HG02588 (cell line): ENCODE results near the gene PTHLH.

Source experiments
- ATAC-seq: cut with Tn5 transposase; IDR thresholded peaks from one replicate; pipeline ENCODE4 v1.9.1; 2021; ENCODE audit warnings: mild to moderate bottlenecking, moderate library complexity; ENCODE audit not compliant: unreplicated experiment

PTHLH gene

DNA sequence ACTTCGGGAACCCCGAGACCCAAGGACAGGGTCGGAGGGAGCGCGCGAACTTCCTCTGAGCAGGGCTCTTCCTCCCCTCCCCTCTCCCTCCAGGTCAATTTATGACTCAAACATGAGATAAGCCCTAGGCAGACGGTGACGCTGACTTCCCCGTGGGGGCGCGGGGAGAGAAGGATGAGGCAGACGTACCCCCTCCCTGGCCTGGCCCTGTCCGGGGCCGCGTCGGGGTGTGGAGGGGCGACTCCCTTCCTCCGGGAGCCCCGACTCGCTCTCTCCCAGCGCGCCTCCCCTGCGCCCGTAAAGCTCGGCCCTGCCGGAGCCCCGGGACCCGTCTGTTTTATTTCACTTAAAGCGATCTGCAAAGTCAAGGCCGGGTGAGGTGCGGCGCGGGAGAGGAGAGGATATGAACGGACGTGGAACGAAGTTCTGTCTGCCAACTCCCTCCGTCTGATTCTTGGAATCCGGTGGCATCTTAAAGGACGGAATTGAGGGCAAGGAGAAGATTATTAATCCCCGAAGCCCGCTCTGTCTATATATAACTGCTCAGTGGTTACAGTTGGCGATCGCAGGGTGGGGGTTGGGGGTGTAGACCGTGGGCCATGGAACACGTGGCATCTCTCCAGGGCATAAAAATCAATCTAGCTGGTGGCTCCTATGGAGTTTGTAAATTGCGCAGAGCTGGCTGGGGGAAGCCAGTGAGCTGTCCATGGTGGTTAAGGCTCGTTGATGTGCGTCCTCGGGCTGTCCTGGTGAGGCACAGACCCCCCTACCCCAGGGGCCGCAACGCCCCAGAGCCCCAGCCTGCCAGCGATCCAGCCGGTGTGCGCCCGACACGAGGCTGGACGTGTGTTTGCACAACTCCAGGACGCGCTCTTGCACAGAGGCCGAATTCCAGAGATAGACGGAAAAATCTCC lies 2.9 kb upstream of the PTHLH start:
- no peak for ATAC-seq

- no peak for ATAC-seq
Observed at GRCh38 chr12:27974735-27975221, 2.2 kb upstream of the PTHLH start.

DNA sequence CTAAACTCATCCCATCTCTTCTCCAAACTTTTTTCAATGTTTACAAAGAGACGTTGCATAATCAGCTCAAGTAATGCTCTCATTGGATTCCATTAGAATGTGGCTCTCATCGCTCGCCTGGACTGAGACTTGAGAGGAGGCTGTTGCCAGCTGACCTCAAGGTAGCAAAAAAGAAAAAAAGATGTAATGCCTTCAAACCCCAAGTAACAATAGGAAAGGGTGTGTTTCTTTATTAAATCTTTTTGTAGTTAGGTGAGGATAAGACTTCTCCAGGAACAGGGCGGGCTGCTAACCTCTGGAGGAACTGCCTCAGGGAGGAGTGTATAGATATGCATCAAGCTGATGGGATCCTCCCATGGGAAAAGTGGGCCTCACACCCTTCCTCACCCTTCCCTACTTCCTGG lies 956 bp upstream of the PTHLH start:
- no peak for ATAC-seq

- no peak for ATAC-seq
Observed at GRCh38 chr12:27971606-27972005, 927 bp downstream of the PTHLH start.

DNA sequence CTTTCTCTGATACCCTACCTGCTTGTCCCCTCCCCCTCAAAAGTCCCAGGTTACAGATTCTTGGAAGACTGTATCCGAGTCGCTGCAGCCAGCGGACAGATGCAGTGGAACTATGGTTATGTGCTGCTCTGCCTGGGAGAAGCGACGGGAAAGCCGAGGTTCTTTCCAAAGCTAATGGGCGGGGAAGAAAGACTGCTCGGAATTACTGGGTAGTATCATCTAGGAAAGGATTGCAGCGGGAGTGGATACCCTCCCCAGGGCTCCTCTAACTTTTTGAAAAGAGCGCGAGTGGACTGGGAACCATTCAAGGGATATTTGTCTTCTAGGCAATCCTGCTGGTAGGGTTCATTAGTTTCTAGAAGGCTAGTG lies 1.4 kb downstream of the PTHLH start:
- no peak for ATAC-seq

- ATAC-seq: peak; percentile 28
Observed at GRCh38 chr12:27970401-27971120, 2.0 kb downstream of the PTHLH start.

GRCh38 chr12:27969624-27970400 lies 2.7 kb downstream of the PTHLH start:
- ATAC-seq: peak; percentile 77

DNA sequence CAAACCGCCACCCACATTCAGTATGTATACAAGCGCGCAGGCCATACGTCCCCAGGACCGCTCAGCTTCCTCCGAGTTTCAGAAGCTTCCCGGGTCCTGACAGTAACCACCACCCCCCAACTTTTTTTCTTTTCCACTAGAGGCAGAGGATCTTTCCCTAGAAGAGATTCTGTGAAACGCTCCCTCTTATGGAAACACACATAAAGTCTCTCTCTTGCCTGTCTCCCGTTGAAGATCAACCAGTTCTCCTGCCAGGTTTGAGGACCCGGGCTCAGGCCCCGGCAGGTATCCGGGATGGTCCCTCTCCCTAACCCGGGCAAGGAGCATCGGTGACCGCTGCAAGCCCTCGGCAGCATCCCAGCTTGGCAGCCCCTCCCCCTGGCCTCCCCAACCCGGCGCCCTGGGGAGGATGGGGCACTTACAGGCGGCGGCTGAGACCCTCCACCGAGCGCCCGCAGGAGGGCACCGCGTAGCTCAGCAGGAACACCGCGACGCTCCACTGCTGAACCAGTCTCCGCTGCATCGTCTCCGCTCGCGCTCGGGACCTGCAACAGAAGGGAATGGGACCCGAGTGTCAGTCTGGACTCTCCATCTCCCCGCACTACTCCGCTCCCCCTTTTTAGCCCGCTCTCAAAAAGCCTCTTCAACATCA lies 3.4 kb downstream of the PTHLH start:
- no peak for ATAC-seq

- ATAC-seq: no peak
Observed at GRCh38 chr12:27967551-27968054, 4.9 kb downstream of the PTHLH start.

DNA sequence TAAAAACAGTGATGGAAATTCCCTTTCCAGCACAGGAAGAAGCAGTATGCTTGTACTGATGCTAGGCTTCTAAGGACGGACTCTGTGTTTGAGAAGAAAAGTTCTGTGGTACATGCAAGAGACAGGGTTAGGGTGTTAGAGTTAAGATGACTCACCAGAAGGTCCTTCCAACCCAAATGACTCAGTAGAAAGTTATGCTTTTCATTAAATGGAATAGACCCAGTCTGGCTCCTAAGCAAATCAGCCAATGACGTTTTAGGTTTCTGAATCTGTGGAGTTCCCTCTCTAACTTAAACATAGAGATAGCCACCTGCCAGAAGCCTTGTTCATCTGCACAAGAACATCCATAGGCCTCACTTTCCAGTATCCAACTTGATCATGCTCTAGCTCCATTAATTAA lies 5.7 kb downstream of the PTHLH start:
- no peak for ATAC-seq

DNA sequence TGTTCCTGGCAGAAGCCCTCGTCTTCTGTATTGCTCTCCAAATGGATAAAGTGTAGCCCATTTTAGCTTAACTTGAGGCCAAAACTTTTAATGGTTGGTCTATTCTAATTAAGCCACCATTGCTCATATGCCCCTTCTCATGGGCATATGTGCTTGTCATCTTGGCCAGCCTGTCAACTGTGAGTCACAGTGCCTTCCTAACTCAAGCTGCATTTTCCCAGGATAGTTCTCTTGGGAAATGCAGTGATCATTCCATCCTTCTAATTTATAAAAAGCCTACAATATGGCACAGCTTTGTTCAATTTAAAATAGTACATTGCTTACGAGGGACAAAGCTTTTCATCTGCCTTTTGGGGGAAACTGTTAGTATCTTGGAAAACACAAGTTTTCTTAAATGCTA lies 6.6 kb downstream of the PTHLH start:
- ATAC-seq: no peak

- ATAC-seq: no peak
Observed at GRCh38 chr12:27965411-27965810, 7.1 kb downstream of the PTHLH start.

GRCh38 chr12:27964123-27964522 lies 8.4 kb downstream of the PTHLH start:
- no peak for ATAC-seq

GRCh38 chr12:27960821-27961220 lies 11.7 kb downstream of the PTHLH start:
- no peak for ATAC-seq

- ATAC-seq: no peak
Observed at GRCh38 chr12:27958675-27959074, 13.9 kb downstream of the PTHLH start.

DNA sequence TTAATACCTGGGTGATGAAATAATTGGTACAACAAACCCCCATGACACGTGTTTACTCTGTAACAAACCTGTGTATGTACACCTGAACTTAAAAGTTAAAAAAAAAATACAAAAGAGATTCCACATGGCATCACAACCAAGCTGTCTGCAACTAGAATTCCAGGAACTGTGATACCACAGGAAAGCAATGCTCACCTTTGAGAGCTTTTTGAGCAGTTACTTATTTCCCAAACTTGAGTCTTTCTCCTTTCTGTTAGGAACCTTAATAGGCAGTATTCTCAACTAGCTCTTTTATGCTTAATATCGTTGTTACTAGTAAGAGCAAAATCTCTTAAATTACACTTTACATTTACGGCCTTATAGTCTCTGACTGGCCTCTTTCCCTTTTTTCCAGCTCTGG lies 15.2 kb downstream of the PTHLH start:
- no peak for ATAC-seq

- no peak for ATAC-seq
Observed at GRCh38 chr12:27953817-27954216, 18.7 kb downstream of the PTHLH start.

DNA sequence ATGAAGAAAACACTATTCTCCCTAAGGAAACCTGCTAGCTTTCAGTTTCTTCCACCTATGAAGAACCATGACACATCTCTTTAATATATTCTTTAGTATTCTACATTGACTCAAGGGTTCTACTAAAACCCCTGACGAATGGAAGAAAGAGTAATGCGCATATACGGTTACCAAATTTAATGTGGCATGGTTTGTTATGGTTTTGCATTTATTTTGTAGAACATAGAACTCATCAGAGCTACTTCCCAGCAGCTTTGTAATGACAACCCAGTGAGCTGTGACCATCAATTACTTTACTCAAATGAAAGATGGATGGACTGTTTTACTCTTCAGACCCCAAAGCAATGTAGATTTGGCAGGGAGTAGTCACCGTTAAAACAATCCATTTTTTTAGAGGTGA lies 19.2 kb downstream of the PTHLH start:
- no peak for ATAC-seq

DNA sequence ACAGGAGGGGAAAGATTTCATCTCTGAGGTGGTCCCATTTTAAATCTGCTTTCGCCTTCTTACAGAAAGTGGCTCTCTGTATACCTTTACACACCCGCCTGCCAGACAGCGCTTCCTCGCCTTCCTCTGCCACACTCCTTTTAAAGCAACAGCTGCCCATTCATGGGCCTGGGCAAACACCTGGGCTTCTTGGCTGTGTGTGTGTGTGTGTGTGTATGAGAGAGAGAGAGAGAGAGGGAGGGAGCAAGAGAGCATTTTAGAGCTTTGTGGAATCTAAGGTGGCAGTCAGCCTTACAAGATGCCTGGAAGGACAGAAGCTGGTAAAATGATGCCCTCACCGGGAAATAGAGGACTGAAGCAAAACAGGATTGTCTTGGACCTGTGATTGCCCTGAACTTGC lies 20.0 kb downstream of the PTHLH start:
- no peak for ATAC-seq

GRCh38 chr12:27951898-27952297 lies 20.6 kb downstream of the PTHLH start:
- no peak for ATAC-seq

DNA sequence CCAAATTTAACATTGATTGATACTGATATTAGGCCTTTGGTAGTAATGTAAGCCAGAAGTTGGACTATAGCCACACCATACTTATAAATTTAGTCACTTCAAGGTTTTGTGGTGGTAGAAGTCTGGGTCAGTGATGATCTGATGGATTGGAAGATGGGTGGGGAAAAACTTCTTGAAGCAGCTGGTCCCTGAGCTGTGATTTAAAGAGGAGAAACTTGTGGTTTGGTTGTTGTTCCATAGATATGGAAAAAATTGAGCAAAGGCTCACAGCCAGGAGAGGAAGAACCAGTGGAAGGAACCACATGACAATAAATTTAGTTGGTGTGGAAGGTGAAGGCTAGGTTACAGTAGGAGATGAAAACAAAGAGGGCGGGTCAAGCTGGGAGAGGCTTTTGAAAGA lies 26.1 kb downstream of the PTHLH start:
- no peak for ATAC-seq
